Astrocyte (in vitro differentiated cells and primary cell): Measurements from ENCODE around the gene SLBP.

Experiments
- CTCF ChIP-seq: IDR thresholded peaks from 2 replicates; pipeline ENCODE4 v1.5.1; 2011; ENCODE audit warnings: low read depth, mild to moderate bottlenecking, inconsistent platforms, low read length, moderate library complexity; ENCODE audit not compliant: insufficient read depth
- EZH2 ChIP-seq: IDR thresholded peaks from 2 replicates; pipeline ENCODE4 v1.6.1; 2012; ENCODE audit warnings: mild to moderate bottlenecking, low read length, inconsistent platforms; ENCODE audit not compliant: insufficient read depth

GRCh38 chr4:1684506-1685234, 27.4 kb downstream of the SLBP start:
- TF ChIP-seq CTCF (no peak), EZH2 (no peak)
